Ascending aorta (tissue), 2 donors: ENCODE data around the gene GTF3C1. TPM values are rescaled to one million over a fixed set of nuclear protein-coding genes. Genes with fewer than 3 reads are reported as not detected.

Source experiments
- DNase-seq, 2 donors: peaks; one replicate each; pipeline ENCODE4 v3.0.0-alpha.2; 2019; ENCODE audit warnings: low spot score in 2 of 2
- H3K27ac ChIP-seq, 2 donors: fragments of 200-600 bp; sonication (generic); one replicate each; pipeline ENCODE4 v1.5.1; 2016 to 2017; ENCODE audit warnings: mild to moderate bottlenecking in 1 of 2
- H3K27me3 ChIP-seq: fragments of 200-600 bp; sonication (generic); one replicate; pipeline ENCODE4 v1.5.1; 2017
- H3K36me3 ChIP-seq, 2 donors: fragments of 200-600 bp; sonication (generic); one replicate each; pipeline ENCODE4 v1.5.1; 2016
- H3K4me1 ChIP-seq, 2 donors: fragments of 200-600 bp; sonication (generic); one replicate each; pipeline ENCODE4 v1.5.1; 2016 to 2017; ENCODE audit warnings: mild to moderate bottlenecking in 1 of 2
- H3K4me3 ChIP-seq, 2 donors: fragments of 200-600 bp; sonication (generic); one replicate each; pipeline ENCODE4 v1.5.1; 2016 to 2017; ENCODE audit warnings: mild to moderate bottlenecking in 1 of 2
- H3K9me3 ChIP-seq, 2 donors: fragments of 200-600 bp; sonication (generic); one replicate each; pipeline ENCODE4 v1.5.1; 2016
- intact Hi-C: fragments of 100-400 bp; cut with DNase I; formaldehyde crosslinking; loops from one replicate; pipeline ENCODE4 v1.15.1; 2023
- total RNA-seq: library from RNA; depleted of rRNA; stranded (reverse); fragments of >200 nt; gene quantifications from one replicate; pipeline ENCODE4 v1.1.0, GENCODE V29; 2016
- TF ChIP-seq, protein P1 (sequence below), 3 experiments: fragments of 200-600 bp in 2 of 3; fragments of 450-650 bp in 1 of 3; sonication (generic) in 2 of 3; IDR thresholded peaks; one replicate each; pipeline ENCODE4 v1.5.1; 2016 to 2019; ENCODE audit warnings: antibody characterized with exemption in 3 of 3, mild to moderate bottlenecking in 1 of 3, moderate library complexity in 1 of 3

Gene GTF3C1
- total RNA-seq, 1 donor from 2014 or later, result 40.6 TPM

- DNase-seq, result peak in 1 of 2 donors; percentile 16
- TF ChIP-seq, protein P1, sequence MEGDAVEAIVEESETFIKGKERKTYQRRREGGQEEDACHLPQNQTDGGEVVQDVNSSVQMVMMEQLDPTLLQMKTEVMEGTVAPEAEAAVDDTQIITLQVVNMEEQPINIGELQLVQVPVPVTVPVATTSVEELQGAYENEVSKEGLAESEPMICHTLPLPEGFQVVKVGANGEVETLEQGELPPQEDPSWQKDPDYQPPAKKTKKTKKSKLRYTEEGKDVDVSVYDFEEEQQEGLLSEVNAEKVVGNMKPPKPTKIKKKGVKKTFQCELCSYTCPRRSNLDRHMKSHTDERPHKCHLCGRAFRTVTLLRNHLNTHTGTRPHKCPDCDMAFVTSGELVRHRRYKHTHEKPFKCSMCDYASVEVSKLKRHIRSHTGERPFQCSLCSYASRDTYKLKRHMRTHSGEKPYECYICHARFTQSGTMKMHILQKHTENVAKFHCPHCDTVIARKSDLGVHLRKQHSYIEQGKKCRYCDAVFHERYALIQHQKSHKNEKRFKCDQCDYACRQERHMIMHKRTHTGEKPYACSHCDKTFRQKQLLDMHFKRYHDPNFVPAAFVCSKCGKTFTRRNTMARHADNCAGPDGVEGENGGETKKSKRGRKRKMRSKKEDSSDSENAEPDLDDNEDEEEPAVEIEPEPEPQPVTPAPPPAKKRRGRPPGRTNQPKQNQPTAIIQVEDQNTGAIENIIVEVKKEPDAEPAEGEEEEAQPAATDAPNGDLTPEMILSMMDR (IDR thresholded peaks at IDR 0.05), result no peak
- peaks cover 0 to 2% of the 10 kb centered on the region in 2 donors for H3K9me3 ChIP-seq
- intact Hi-C loops, result no loop called here
- no peak overlapping the region for H3K27ac ChIP-seq
- H3K36me3 ChIP-seq, result no peaks in the 10 kb centered on the region
- no peaks in the 10 kb centered on the region for H3K27me3 ChIP-seq
- H3K4me3 ChIP-seq, result no peak overlapping the region
- no peaks in the 10 kb centered on the region for H3K4me1 ChIP-seq
Measured at GRCh38 chr16:27427538-27427937, 122.2 kb downstream of the GTF3C1 start.

- Histone ChIP-seq H3K9me3 (peaks cover 6 to 11% of the 10 kb centered on the region in 2 donors), H3K4me3 (no peak overlapping the region), H3K27ac (no peak overlapping the region), H3K36me3 (no peaks in the 10 kb centered on the region), H3K27me3 (no peaks in the 10 kb centered on the region), H3K4me1 (no peaks in the 10 kb centered on the region)
- TF ChIP-seq, protein P1 (IDR thresholded peaks at IDR 0.05), result no peak
- peak in 1 of 2 donors; percentile 65 for DNase-seq
- intact Hi-C loops, result no loop called here
Measured at GRCh38 chr16:27426423-27427408, 123.0 kb downstream of the GTF3C1 start.

DNA sequence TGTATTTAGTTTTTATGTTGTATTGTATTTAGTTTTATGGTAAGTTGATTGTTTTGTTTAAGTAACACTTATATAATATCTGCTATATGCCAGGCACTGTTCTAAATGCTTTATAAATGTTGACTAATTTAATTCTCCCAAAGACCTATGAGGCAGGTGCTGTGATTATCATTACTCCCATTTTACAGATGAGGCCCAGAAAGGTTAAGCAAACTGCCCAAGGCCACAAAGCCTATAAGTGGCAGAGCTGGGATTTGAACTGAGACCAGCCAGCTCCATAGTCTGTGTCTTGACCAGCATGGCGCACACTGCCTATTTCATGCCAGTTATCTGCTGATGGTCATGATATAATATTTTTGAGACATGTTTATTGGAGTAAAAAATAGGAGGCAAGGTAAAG lies 123.8 kb downstream of the GTF3C1 start:
- TF ChIP-seq, protein P1 (IDR thresholded peaks at IDR 0.05), result no peak
- intact Hi-C loops, result no loop called here
- DNase-seq, result peak in 1 of 2 donors; percentile 13
- Histone ChIP-seq H3K27me3 (no peaks in the 10 kb centered on the region), H3K4me1 (no peaks in the 10 kb centered on the region), H3K4me3 (no peak overlapping the region), H3K9me3 (peaks cover 7 to 15% of the 10 kb centered on the region in 2 donors), H3K36me3 (no peaks in the 10 kb centered on the region), H3K27ac (no peak overlapping the region)

- peaks cover 7 to 15% of the 10 kb centered on the region in 2 donors for H3K9me3 ChIP-seq
- no peak overlapping the region for H3K27ac ChIP-seq
- TF ChIP-seq, protein P1 (IDR thresholded peaks at IDR 0.05), result no peak
- intact Hi-C loops, result no loop called here
- H3K27me3 ChIP-seq, result no peaks in the 10 kb centered on the region
- H3K4me1 ChIP-seq, result no peaks in the 10 kb centered on the region
- no peak overlapping the region for H3K4me3 ChIP-seq
- DNase-seq, result peak in 1 of 2 donors; percentile 40
- no peaks in the 10 kb centered on the region for H3K36me3 ChIP-seq
Measured at GRCh38 chr16:27424772-27425498, 124.8 kb downstream of the GTF3C1 start.

DNA sequence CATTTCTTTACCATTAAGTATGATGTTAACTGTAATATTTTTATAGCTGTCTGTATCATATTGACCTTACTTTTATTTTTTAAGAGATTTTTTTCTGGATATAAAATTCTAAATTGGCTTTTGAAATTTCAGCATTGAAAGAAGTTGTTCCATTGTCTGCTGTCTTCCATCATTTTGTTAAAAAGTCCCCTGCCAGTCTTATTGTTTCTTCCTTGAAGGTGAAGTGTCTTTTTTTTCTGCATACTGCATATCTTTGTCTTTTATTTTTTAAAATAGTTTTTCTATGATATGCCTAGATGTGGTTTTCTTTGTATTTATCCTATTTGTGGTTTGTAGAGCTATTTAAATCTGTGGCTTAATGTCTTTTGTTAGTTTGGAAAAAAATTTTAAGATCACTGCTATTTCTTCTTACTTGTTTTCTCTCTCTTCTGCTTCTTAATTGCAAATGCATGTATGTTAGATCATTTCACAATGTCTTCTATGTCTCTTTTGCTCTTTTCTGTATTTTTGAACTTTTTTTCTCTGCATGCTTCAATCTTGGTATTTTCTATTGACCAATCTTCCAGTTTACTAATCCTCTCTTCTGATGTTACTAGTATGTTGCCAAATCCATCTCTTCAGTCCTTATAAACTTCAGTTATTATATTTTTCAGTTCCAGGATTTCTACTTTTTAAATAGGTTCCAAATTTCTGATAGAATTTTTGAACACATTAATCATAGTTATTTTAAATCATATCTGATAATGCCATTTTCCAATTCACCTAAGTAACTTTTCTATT lies 127.6 kb downstream of the GTF3C1 start:
- Histone ChIP-seq H3K4me1 (no peaks in the 10 kb centered on the region), H3K36me3 (no peaks in the 10 kb centered on the region), H3K27ac (no peak overlapping the region), H3K9me3 (peaks cover 7 to 15% of the 10 kb centered on the region in 2 donors), H3K4me3 (no peak overlapping the region), H3K27me3 (no peaks in the 10 kb centered on the region)
- intact Hi-C loops, result no loop called here
- no peak for DNase-seq
- TF ChIP-seq, protein P1 (IDR thresholded peaks at IDR 0.05), result no peak
